Epithelial cell of esophagus (primary cell): ENCODE measurements around the gene TUFT1.
"Not testable (repeated sequence)": the region's sequence is repeated elsewhere in the genome, so short reads cannot be mapped to it uniquely, and the experiment has no call there.

ENCODE experiments used
- DNase-seq: peaks from one replicate; pipeline ENCODE4 v3.0.0; 2010; ENCODE audit warnings: low read depth
- H3K4me3 ChIP-seq: 2 replicates; pipeline ENCODE4 v1.5.1; 2011; ENCODE audit warnings: mild to moderate bottlenecking, low read length, control low read depth
- CTCF ChIP-seq: IDR thresholded peaks from 2 replicates; pipeline ENCODE4 v1.5.1; 2011; ENCODE audit warnings: low read depth, mild to moderate bottlenecking, low read length, control low read depth, inconsistent platforms; ENCODE audit not compliant: insufficient read depth; ENCODE audit errors: missing control alignments

TUFT1 gene

GRCh38 chr1:151618470-151618869 lies 78.4 kb downstream of the TUFT1 start:
- DNase-seq, result no peak
- H3K4me3 ChIP-seq, result no peak overlapping the region
- TF ChIP-seq CTCF, result no peak

DNA sequence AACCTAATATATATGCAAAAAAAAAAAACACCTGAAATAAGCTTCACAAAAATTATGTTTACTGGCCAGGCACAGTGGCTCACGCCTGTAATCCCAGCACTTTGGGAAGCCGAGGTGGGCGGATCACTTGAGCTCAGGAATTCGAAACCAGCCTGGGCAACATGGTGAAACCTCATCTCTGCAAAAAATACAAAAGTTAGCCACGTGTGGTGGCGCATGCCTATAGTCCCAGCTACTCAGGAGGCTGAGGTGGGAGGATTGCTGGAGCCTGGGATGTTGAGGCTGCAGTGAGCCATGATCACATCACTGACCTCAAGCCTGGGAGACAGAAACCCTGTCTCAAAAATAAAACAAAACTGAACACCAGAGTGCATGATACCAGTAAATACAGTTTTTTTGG lies 78.9 kb downstream of the TUFT1 start:
- DNase-seq, H3K4me3 ChIP-seq: not testable (repeated sequence)

- no peak for TF ChIP-seq CTCF
- no peak overlapping the region for H3K4me3 ChIP-seq
- DNase-seq, result peak; percentile 57
Observed at GRCh38 chr1:151619489-151620093, 79.5 kb downstream of the TUFT1 start.

DNA sequence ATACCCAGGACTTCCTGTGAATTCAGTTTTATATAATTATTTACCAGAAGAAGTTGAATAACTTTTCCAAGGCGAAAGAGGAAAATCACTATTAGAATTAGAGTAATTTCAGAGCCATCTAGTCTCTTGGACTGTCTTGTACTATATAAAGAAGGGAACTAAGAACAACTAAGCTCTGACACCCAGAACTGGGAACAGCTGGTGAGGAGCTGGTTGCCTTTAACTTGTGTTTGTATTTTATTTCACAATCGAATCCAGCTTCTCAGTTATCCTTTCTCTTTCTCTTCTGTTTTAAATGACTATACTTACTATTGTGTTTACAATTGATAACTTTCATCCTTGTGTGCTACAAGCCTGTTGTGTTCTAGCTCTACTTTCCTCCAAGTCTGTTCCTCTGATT lies 80.2 kb downstream of the TUFT1 start:
- TF ChIP-seq CTCF, result no peak
- DNase-seq, result no peak
- no peak overlapping the region for H3K4me3 ChIP-seq

DNA sequence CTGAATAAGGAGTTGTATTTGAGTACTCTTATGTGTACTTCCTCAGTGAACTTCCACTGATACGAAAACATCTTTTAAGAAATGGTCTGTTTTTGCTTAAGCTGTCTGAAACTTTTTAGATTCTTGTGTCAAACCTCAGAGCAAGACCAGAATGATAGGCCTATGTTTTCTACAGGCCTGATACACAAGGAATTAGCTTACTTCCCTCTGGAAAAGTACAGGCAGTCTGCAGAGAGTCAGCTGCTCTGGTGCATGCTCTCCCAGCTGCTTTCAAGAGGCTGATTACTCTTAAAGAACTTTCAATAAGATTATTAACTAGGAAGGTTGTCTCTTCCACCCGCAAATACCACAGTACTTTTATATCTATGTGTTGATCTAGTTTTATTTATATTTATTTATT lies 81.2 kb downstream of the TUFT1 start:
- H3K4me3 ChIP-seq, result no peak overlapping the region
- no peak for DNase-seq
- no peak for TF ChIP-seq CTCF

DNA sequence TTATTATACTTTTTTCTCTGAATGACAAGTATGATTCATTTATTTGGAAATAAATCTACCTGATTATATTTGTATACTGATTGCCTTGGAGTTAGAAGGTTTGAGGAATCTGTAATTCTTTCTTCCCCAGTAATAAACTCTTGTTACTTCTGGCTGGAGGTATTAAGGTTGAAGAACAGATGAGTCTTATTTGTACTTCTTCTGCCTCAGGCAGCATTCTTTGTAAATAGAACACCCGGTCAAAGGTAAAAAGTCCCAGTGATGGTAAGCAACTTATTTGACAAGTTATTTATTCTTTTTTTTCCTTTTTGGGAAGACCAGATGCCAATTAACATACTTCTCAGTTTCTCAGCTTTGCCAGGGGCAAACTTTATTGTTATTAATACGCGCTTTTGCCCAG lies 84.7 kb downstream of the TUFT1 start:
- no peak overlapping the region for H3K4me3 ChIP-seq
- DNase-seq, result no peak
- TF ChIP-seq CTCF, result no peak

DNA sequence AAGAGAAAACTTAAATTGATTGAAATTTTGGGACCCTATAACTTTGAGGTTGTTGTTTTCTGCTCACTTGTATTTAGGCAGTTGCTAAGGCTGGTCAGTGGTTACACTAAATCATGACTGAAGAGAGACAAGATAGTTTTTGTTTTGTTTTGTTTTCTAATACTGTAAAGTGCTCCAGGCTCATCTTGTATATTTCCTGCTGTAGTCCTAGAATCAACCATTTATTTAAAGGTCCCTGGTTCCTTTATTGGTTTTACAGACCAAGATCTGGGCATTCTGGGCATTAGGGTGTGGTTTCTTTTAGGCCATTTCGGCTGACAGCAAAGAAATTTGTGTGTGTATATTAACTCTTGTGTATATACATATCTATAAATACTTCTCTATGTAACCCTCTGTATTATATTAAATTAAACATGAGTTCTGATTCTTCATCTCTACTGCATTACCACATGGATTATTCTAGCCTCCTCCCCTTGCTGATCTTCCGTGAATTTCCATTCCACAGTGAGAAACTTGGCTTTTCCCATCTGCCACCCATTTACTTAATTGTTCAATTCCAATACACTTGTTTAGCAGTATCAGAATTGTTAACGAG lies 86.7 kb downstream of the TUFT1 start:
- no peak for DNase-seq
- no peak overlapping the region for H3K4me3 ChIP-seq

More for the DNA sequence above, 86.7 kb downstream of the TUFT1 start:
- no peak for TF ChIP-seq CTCF
